GM10266 (cell line): ENCODE results near the gene VPS35L.
"Not testable (repeated sequence)": the region's sequence is repeated elsewhere in the genome, so short reads cannot be mapped to it uniquely, and the experiment has no call there.

Source experiments
- DNase-seq: peaks from one replicate; pipeline ENCODE4 v3.0.0; 2012; ENCODE audit errors: extremely low spot score
- TF ChIP-seq, protein P1 (sequence below): IDR thresholded peaks from 2 replicates; pipeline ENCODE4 v1.5.1; 2012; ENCODE audit warnings: mild to moderate bottlenecking, low read depth; ENCODE audit not compliant: control insufficient read depth, insufficient read depth; ENCODE audit errors: missing control alignments

VPS35L gene

DNA sequence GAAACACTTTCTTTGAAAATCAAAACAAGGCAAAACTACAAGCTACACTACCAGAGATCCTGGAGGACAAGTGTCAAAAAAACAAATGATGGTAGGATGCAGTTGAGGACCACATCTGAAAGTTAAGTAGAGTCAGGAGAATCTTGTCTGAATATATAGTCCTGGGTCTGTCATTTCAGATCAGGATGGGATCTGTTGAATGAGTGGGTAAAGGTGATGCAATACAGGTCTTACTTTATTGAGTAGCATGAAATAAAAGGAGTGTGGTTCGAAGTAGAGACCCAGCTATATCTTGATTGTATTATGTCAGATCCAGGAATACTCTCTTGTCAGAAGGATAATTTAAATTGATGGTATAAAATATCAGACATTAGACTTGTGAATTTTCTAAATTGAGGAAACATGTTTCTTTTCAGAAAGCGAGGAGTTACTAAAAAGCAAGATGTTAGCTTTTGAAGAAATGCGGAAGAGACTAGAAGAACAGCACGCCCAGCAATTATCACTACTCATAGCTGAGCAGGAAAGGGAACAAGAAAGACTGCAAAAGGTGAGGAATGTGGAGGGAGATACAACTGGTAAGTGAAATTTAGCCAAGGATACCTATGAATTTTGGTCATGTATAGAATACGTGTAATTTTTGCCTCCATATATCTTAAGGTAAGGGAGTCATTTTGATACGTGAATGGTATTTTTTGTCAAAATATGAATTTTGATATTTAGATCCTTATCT is 15.1 kb upstream of the VPS35L start:
- TF ChIP-seq, protein P1, sequence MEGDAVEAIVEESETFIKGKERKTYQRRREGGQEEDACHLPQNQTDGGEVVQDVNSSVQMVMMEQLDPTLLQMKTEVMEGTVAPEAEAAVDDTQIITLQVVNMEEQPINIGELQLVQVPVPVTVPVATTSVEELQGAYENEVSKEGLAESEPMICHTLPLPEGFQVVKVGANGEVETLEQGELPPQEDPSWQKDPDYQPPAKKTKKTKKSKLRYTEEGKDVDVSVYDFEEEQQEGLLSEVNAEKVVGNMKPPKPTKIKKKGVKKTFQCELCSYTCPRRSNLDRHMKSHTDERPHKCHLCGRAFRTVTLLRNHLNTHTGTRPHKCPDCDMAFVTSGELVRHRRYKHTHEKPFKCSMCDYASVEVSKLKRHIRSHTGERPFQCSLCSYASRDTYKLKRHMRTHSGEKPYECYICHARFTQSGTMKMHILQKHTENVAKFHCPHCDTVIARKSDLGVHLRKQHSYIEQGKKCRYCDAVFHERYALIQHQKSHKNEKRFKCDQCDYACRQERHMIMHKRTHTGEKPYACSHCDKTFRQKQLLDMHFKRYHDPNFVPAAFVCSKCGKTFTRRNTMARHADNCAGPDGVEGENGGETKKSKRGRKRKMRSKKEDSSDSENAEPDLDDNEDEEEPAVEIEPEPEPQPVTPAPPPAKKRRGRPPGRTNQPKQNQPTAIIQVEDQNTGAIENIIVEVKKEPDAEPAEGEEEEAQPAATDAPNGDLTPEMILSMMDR: no peak
- DNase-seq: no peak

DNA sequence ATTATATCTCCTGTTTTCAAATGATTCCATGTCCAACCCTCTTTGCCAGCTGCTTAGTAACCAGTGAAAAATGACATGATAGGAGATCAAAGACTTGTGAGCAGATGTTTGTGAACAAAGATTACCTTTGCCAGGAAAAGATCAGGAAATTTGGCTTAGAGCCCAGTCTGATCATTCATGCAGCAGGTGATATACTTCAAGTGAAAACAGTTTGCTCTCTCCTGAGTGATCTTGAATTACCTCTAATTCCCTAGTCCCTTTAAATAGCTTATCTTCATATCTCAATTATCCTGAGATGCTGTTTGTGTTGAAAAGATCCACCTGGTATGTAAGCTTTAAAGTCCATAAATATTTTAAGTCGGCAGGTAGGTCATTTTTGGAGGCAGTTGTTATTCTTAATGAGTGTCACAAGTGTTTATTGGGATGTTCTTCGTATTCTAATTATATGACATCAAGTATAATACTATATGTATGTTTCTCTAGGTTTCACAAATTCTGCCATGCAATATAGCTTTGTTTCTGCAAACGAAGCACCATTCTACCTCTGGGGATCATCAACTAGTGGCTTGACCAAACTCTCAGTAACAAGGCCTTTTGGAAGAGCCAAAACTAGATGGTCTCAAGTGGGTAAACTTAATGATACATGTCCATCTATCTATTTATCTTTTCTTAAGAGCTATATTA is 13.2 kb upstream of the VPS35L start:
- no peak for DNase-seq
- TF ChIP-seq, protein P1: no peak

DNA sequence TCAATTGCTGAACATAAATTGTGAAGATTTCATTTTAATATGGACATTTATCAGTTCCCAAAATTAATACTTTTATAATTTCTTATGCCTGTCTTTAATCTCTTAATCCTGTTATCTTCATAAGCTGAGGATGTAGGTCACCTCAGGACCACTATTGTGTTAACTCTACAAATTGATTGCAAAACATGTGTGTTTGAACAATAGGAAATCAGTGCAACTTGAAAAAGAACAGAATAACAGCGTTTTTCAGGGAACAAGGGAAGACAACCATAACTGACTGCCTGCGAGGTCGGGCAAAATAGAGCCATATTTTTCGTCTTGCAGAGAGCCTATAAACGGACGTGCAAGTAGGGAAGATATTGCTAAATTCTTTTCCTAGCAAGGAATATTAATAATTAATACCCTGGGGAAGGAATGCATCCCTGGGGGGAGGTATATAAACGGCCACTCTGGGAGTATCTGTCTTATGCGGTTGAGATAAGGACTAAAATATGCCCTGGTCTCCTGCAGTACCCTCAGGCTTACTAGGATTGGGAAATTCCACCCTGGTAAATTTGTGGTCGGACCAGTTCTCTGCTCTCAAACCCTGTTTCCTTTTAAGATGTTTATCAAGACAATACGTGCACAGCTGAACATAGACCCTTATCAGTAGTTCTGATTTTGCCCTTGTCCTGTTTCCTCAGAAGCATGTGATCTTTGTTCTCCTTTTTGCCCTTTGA is 12.1 kb upstream of the VPS35L start:
- DNase-seq: not testable (repeated sequence)

DNA sequence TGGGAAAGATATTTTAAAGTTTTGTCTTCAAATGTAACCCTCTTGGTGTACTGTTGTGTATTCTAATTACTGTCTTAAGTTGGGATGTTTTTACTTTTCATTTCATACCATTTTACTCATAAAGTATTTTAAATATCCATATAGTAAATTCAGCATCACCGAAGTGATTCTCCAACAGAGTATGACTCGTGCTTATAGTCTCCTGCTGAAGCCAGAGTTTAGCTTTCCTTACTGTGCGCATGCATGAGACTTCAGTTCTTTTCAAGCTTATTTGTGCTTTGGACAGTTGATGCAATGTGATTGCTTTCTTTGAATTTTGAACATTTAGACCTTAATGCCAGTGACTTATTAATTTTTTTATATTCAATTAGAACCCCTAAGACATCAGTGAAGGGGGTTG is 7.4 kb upstream of the VPS35L start:
- no peak for DNase-seq
- TF ChIP-seq, protein P1: no peak

DNA sequence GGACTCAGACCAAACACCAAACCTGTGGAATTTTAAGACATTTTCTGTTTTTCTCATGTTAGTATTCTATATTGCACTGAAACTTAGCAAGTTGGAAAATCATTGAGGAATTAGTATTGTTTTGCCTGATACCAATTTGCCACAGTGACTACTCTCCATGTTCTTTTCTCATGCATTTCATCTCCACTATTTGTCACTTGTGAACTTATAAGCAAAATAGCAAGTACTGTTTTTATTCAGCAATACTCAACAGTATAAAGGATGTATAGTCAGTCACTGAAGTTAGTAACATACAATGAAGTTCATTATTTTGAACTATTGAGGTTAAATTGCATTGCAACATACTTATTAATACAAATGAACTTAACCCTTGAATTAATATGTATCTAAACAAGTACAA is 5.8 kb upstream of the VPS35L start:
- TF ChIP-seq, protein P1: no peak
- no peak for DNase-seq

DNA sequence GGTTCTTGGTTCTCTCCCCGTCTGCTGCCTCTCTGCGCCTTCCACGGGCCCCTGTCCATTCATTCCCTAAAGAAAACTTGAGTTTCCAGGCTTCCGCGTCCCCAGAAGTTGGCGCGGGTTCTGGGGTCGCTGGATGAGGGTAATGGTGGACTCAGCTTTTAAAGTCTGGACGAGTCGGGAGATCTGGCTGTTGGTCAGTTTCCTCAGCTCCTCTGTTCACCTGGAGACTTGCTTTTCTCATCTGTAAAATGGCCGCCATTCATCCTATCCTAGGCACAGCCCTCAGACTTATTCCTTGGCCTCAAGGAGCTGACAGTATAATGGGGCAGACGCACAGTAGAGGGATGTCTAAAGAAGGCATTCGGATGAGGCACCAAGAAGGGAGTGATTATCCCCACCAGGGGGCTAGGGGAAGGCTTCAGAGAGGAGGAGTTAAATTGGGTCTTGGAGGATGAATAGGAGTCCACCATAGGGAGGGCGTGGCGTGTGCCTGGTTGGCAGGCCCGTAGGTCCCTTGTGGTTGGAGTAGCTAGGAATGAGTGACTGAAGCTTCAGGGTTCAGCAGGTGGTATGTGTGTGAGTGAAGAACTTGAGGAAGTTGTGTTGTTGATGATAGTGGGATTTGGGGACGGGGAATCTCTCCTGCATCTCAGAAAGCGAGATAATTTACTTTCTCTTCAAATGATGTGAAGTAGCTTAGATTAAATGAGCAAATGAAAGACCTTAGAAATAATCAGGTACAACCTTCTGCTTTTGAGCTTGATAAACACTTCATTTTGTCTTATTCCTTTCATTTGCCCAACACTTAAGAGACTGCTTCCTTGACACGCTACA is 652 bp downstream of the VPS35L start:
- TF ChIP-seq, protein P1: no peak
- peak; percentile 23 for DNase-seq

DNA sequence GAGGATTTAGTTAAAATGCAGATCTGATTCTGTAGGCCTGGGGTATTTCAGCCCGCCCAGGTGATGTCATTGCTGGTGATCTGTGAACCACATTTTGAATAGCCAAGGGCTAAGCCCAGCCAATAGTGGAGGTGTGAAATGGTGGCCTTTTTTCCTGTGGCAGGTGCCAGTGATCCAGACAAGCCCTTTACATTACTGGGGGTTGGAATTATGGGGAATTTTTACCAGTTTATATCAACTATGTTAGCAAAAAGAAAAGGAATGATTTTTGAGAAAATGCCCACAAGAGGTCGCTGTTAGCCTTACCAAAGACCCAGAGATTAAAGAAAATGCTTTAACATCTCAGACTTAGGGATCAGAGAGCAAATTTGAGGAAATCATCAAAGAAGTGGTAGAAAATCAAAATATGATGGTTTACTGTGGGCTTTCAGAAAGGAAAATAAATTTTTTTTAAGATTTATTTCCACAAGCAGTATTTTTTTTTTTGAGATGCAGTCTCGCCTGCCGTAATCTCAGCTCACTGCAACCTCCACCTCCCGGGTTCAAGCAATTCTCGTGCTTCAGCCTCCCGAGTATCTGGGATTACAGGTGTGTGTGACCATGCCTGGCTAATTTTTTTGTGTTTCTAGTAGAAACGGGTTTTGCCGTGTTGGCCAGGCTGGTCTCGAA is 3.9 kb downstream of the VPS35L start:
- TF ChIP-seq, protein P1: peak; percentile 56
- DNase-seq: peak; percentile 28
